ENCODE results near the gene SLIT1.

Gene SLIT1

GRCh38 chr10:96951954-96952353 lies 233.8 kb downstream of the SLIT1 start:
- no peak for TF ChIP-seq CTCF (conservative IDR thresholded peaks at IDR 0.05; ENCODE audit: low read length)

GRCh38 chr10:96949039-96949683 lies 236.6 kb downstream of the SLIT1 start:
- H3K4me3 ChIP-seq (ENCODE audit: low read length) = no peak overlapping the region
- no peak for TF ChIP-seq CTCF (conservative IDR thresholded peaks at IDR 0.05; ENCODE audit: low read length)
- DNase-seq (ENCODE audit: low read depth) = no peak

More at GRCh38 chr10:96951954-96952353, 233.8 kb downstream of the SLIT1 start:
- DNase-seq (ENCODE audit: low read depth) = no peak
- H3K4me3 ChIP-seq (ENCODE audit: low read length) = no peak overlapping the region
